Right lobe of liver (tissue), 4 donors: ENCODE results near the gene SUCLA2.

ENCODE experiments used
- CTCF ChIP-seq, 4 donors: fragments of 200-600 bp in 3 of 4; fragments of 450-650 bp in 1 of 4; IDR thresholded peaks; one replicate each; pipeline versions ENCODE4 v1.5.1 to v1.8.0; 2016 to 2022; ENCODE audit warnings: antibody characterized with exemption in 4 of 4, mild to moderate bottlenecking in 2 of 4
- POLR2A ChIP-seq: fragments of 450-650 bp; IDR thresholded peaks from one replicate; pipeline ENCODE4 v1.6.1; 2017; ENCODE audit warnings: antibody characterized with exemption, mild to moderate bottlenecking
- donor health status: DM: no; HTN: no; CAD: no.
- donor health status: DM: no; HTN: no; CAD: no.
- donor health status: DM: no; HTN: yes; CAD: no.

- TF ChIP-seq CTCF (IDR thresholded peaks at IDR 0.05) (no peak), POLR2A (no peak)
Measured at GRCh38 chr13:48043789-48044503, 42.9 kb upstream of the SUCLA2 start.
